H9 (cell line): ENCODE measurements around the gene PLCB1. TPM values are rescaled to one million over a fixed set of nuclear protein-coding genes. Genes with fewer than 3 reads are reported as not detected.

ENCODE experiments used
- DNase-seq: peaks from one replicate; pipeline ENCODE4 v3.0.0-alpha.2; 2017
- H2AFZ ChIP-seq: one replicate; pipeline ENCODE4 v1.6.1; 2013; ENCODE audit warnings: mild to moderate bottlenecking, low read length, control low read depth, moderate library complexity
- H2AK5ac ChIP-seq: 2 replicates; pipeline ENCODE4 v1.6.1; 2013; ENCODE audit warnings: low read length, control low read depth, mixed read lengths; ENCODE audit not compliant: insufficient read length
- H2BK120ac ChIP-seq: one replicate; pipeline ENCODE4 v1.6.1; 2013; ENCODE audit warnings: low read depth, mild to moderate bottlenecking, low read length, control low read depth, inconsistent platforms; ENCODE audit not compliant: poor library complexity, severe bottlenecking
- H2BK12ac ChIP-seq: 2 replicates; pipeline ENCODE4 v1.6.1; 2013; ENCODE audit warnings: low read length, control low read depth, mixed read lengths, low read depth; ENCODE audit not compliant: insufficient read length
- H2BK15ac ChIP-seq: 2 replicates; pipeline ENCODE4 v1.6.1; 2013; ENCODE audit warnings: low read depth, low read length, control low read depth
- H2BK20ac ChIP-seq: one replicate; pipeline ENCODE4 v1.6.1; 2013; ENCODE audit warnings: low read depth, mild to moderate bottlenecking, low read length, control low read depth, inconsistent platforms; ENCODE audit not compliant: poor library complexity, severe bottlenecking
- H2BK5ac ChIP-seq: 2 replicates; pipeline ENCODE4 v1.6.1; 2013; ENCODE audit warnings: low read length, control low read depth, mixed read lengths; ENCODE audit not compliant: insufficient read length
- H3K14ac ChIP-seq: 2 replicates; pipeline ENCODE4 v1.6.1; 2013; ENCODE audit warnings: low read length, control low read depth; ENCODE audit not compliant: insufficient read depth
- H3K18ac ChIP-seq: 2 replicates; pipeline ENCODE4 v1.6.1; 2013; ENCODE audit warnings: low read depth, mild to moderate bottlenecking, mixed read lengths, low read length, control low read depth; ENCODE audit not compliant: insufficient read length
- H3K23ac ChIP-seq: 2 replicates; pipeline ENCODE4 v1.6.1; 2013; ENCODE audit warnings: low read length, control low read depth, mixed read lengths, low read depth; ENCODE audit not compliant: insufficient read length
- H3K23me2 ChIP-seq: 2 replicates; pipeline ENCODE4 v1.6.1; 2013; ENCODE audit warnings: low read depth, mild to moderate bottlenecking, mixed read lengths, low read length, control low read depth; ENCODE audit not compliant: insufficient read length, poor library complexity, severe bottlenecking
- H3K27ac ChIP-seq: 2 replicates; pipeline ENCODE4 v1.5.1; 2013; ENCODE audit warnings: low read length, control low read depth, mixed read lengths, low read depth; ENCODE audit not compliant: insufficient read length
- H3K27me3 ChIP-seq: 2 replicates; pipeline ENCODE4 v1.6.1; 2013; ENCODE audit warnings: low read length, control low read depth, inconsistent platforms; ENCODE audit not compliant: insufficient read depth
- H3K4ac ChIP-seq: 2 replicates; pipeline ENCODE4 v1.6.1; 2013; ENCODE audit warnings: low read depth, mild to moderate bottlenecking, control low read depth, inconsistent platforms, low read length, moderate library complexity
- H3K4me1 ChIP-seq: 2 replicates; pipeline ENCODE4 v1.6.1; 2013; ENCODE audit warnings: low read length, control low read depth, inconsistent platforms; ENCODE audit not compliant: insufficient read depth
- H3K4me2 ChIP-seq: 2 replicates; pipeline ENCODE4 v1.6.1; 2013; ENCODE audit warnings: low read length, control low read depth, mixed read lengths; ENCODE audit not compliant: insufficient read length, insufficient read depth
- H3K56ac ChIP-seq: 2 replicates; pipeline ENCODE4 v1.6.1; 2013; ENCODE audit warnings: low read depth, mild to moderate bottlenecking, mixed read lengths, low read length, control low read depth; ENCODE audit not compliant: insufficient read length
- H3K79me1 ChIP-seq: 2 replicates; pipeline ENCODE4 v1.6.1; 2013; ENCODE audit warnings: low read depth, mild to moderate bottlenecking, moderate library complexity, low read length, control low read depth, inconsistent platforms; ENCODE audit not compliant: insufficient read depth, poor library complexity, severe bottlenecking
- H3K79me2 ChIP-seq: 2 replicates; pipeline ENCODE4 v1.6.1; 2013; ENCODE audit warnings: low read length, control low read depth, inconsistent platforms; ENCODE audit not compliant: insufficient read depth
- H3K9ac ChIP-seq: 2 replicates; pipeline ENCODE4 v1.6.1; 2013; ENCODE audit warnings: low read length, control low read depth, mixed read lengths; ENCODE audit not compliant: insufficient read length; ENCODE audit errors: extremely low read depth
- H3K9me3 ChIP-seq: one replicate; pipeline ENCODE4 v1.6.1; 2013; ENCODE audit warnings: low read depth, low read length, inconsistent platforms; ENCODE audit not compliant: control insufficient read depth
- H3T11ph ChIP-seq: one replicate; pipeline ENCODE4 v1.6.1; 2013; ENCODE audit warnings: mild to moderate bottlenecking, low read length, control low read depth, inconsistent platforms
- H4K20me1 ChIP-seq: one replicate; pipeline ENCODE4 v1.6.1; 2013; ENCODE audit not compliant: control insufficient read depth, insufficient read length, insufficient read depth
- H4K5ac ChIP-seq: 2 replicates; pipeline ENCODE4 v1.6.1; 2013; ENCODE audit warnings: low read depth, mild to moderate bottlenecking, mixed read lengths, low read length, control low read depth; ENCODE audit not compliant: insufficient read length
- H4K8ac ChIP-seq: replicated peaks from 2 replicates; pipeline ENCODE4 v1.6.1; 2013; ENCODE audit warnings: low read length, control low read depth, mixed read lengths, low read depth; ENCODE audit not compliant: insufficient read length
- H4K91ac ChIP-seq: 2 replicates; pipeline ENCODE4 v1.6.1; 2013; ENCODE audit warnings: low read depth, mild to moderate bottlenecking, moderate library complexity, mixed read lengths, low read length, control low read depth; ENCODE audit not compliant: insufficient read length
- H3K27ac Mint-ChIP-seq, 3 experiments: 2 replicates in 2 of 3; 3 replicates in 1 of 3; pipeline ENCODE4 v1.8.0; 2020 to 2021; ENCODE audit warnings: mixed read lengths in 3 of 3, mild to moderate bottlenecking in 1 of 3, moderate library complexity in 1 of 3
- H3K27me3 Mint-ChIP-seq: 2 replicates; pipeline ENCODE4 v1.8.0; 2021; ENCODE audit warnings: low read depth, mild to moderate bottlenecking, moderate library complexity, mixed read lengths
- H3K36me3 Mint-ChIP-seq, 3 experiments: 2 replicates in 2 of 3; 3 replicates in 1 of 3; pipeline ENCODE4 v1.8.0; 2020 to 2021; ENCODE audit warnings: low read depth in 3 of 3, mixed read lengths in 3 of 3; ENCODE audit not compliant: insufficient read depth in 1 of 3
- H3K4me1 Mint-ChIP-seq, 2 experiments: 2 replicates each; pipeline ENCODE4 v1.8.0; 2020; ENCODE audit warnings: mixed read lengths in 2 of 2
- H3K4me3 Mint-ChIP-seq, 2 experiments: 2 replicates in 1 of 2; 3 replicates in 1 of 2; pipeline ENCODE4 v1.8.0; 2020 to 2021; ENCODE audit warnings: mild to moderate bottlenecking in 2 of 2, mixed read lengths in 2 of 2, moderate library complexity in 1 of 2
- H3K9me3 Mint-ChIP-seq, 2 experiments: 2 replicates in 1 of 2; 3 replicates in 1 of 2; pipeline ENCODE4 v1.8.0; 2020; ENCODE audit warnings: mild to moderate bottlenecking in 2 of 2, mixed read lengths in 2 of 2, moderate library complexity in 1 of 2
- WGBS: extraction: QIAGEN DNeasy Blood & Tissue Kit; methylation state at CpG from one replicate; pipeline ENCODE4 v1.1.7; 2013; ENCODE audit warnings: missing lambda C conversion rate, low lambda C conversion rate, mixed read lengths; ENCODE audit not compliant: insufficient read length; ENCODE audit errors: extremely low coverage; 5-methylcytosine and 5-hydroxymethylcytosine counted together
- total RNA-seq: library from RNA; stranded (reverse); gene quantifications from 2 replicates; pipeline ENCODE4 v1.2.1, GENCODE V29; 2021
- TF ChIP-seq, protein P1 (sequence below): fragments of 200-600 bp; sonication (generic); conservative IDR thresholded peaks from 3 replicates; pipeline ENCODE4 v1.8.0; 2021; ENCODE audit warnings: antibody characterized with exemption, mild to moderate bottlenecking

Gene PLCB1
- total RNA-seq, 1 experiment from 2014 or later: 11.5 TPM

DNA sequence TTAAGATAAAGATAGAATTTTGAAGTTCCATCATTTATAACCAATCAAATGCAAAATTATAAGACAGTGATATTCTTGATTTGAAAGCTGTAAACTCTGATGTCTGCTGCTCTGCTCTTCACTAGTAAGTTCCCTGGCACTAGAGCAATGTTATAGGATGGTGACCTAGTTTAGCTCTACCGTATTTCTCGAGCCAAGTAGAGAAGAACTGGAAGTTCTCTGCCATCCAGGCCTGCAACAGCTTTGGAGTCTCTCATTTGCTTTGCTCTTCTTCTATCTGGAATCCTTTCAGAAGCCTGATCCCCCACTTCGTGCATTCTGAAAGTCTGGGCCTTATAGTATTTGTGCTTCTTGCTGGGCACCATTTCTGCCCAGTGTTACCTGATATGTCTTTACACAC, 100.3 kb downstream of the PLCB1 start:
- Histone ChIP-seq H3K23ac (no peak overlapping the region), H3K18ac (no peak overlapping the region), H4K20me1 (no peaks in the 10 kb centered on the region), H3K4me2 (no peak overlapping the region), H3K4ac (no peak overlapping the region), H3K9me3 (no peaks in the 10 kb centered on the region), H2AFZ (no peak overlapping the region), H3K4me1 (no peaks in the 10 kb centered on the region), H3K27ac (no peak overlapping the region), H2AK5ac (no peak overlapping the region), H4K8ac (no peak overlapping the region), H2BK5ac (no peak overlapping the region), H3K14ac (no peak overlapping the region), H4K91ac (no peak overlapping the region), H3K79me1 (no peaks in the 10 kb centered on the region), H2BK12ac (no peak overlapping the region), H4K5ac (no peak overlapping the region), H3K56ac (no peak overlapping the region), H3K27me3 (no peaks in the 10 kb centered on the region), H3K23me2 (no peaks in the 10 kb centered on the region), H3K79me2 (no peaks in the 10 kb centered on the region), H2BK20ac (no peak overlapping the region), H3K9ac (no peak overlapping the region), H2BK120ac (no peak overlapping the region), H2BK15ac (no peak overlapping the region), H3T11ph (no peak overlapping the region)
- Mint-ChIP-seq H3K4me3 (no peak overlapping the region), H3K4me1 (peaks cover 2 to 6% of the 10 kb centered on the region in 2 experiments), H3K9me3 (no peaks in the 10 kb centered on the region), H3K27ac (no peak overlapping the region), H3K36me3 (no peaks in the 10 kb centered on the region), H3K27me3 (no peaks in the 10 kb centered on the region; the same call in 1 of the 2 replicates)
- WGBS: no CpG with 5 or more reads among the region's 3 CpGs
- TF ChIP-seq, protein P1, sequence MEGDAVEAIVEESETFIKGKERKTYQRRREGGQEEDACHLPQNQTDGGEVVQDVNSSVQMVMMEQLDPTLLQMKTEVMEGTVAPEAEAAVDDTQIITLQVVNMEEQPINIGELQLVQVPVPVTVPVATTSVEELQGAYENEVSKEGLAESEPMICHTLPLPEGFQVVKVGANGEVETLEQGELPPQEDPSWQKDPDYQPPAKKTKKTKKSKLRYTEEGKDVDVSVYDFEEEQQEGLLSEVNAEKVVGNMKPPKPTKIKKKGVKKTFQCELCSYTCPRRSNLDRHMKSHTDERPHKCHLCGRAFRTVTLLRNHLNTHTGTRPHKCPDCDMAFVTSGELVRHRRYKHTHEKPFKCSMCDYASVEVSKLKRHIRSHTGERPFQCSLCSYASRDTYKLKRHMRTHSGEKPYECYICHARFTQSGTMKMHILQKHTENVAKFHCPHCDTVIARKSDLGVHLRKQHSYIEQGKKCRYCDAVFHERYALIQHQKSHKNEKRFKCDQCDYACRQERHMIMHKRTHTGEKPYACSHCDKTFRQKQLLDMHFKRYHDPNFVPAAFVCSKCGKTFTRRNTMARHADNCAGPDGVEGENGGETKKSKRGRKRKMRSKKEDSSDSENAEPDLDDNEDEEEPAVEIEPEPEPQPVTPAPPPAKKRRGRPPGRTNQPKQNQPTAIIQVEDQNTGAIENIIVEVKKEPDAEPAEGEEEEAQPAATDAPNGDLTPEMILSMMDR: no peak
- DNase-seq: no peak
